GM18499 (cell line): ENCODE data around the gene BATF2.

Experiments
- ATAC-seq: cut with Tn5 transposase; IDR thresholded peaks from one replicate; pipeline ENCODE4 v1.9.1; 2021; ENCODE audit warnings: moderate number of reproducible peaks; ENCODE audit not compliant: insufficient read depth, unreplicated experiment

The BATF2 gene

GRCh38 chr11:64970731-64971151, 26.0 kb downstream of the BATF2 start:
- ATAC-seq = no peak

GRCh38 chr11:64969209-64969608, 27.6 kb downstream of the BATF2 start:
- no peak for ATAC-seq

- no peak for ATAC-seq
Observed at GRCh38 chr11:64967375-64967774, 29.4 kb downstream of the BATF2 start.

- ATAC-seq = no peak
Observed at GRCh38 chr11:64963072-64963631, 33.6 kb downstream of the BATF2 start.

GRCh38 chr11:64960719-64961118, 36.1 kb downstream of the BATF2 start:
- ATAC-seq = no peak

- no peak for ATAC-seq
Observed at GRCh38 chr11:64959498-64959897, 37.3 kb downstream of the BATF2 start.

GRCh38 chr11:64954201-64954600, 42.6 kb downstream of the BATF2 start:
- ATAC-seq = no peak

- ATAC-seq = no peak
Observed at GRCh38 chr11:64951529-64951928, 45.2 kb downstream of the BATF2 start.

GRCh38 chr11:64947208-64947814, 49.5 kb downstream of the BATF2 start:
- ATAC-seq = no peak
